Dedifferentiated amniotic fluid mesenchymal stem cell (primary cell): ENCODE measurements around the gene CLCN6.
A peak's percentile ranks its signal among the peaks of the same experiment; 100 is the strongest.

Experiments used
- DNase-seq: peaks from one replicate; pipeline ENCODE4 v3.0.0-alpha.2; 2016; ENCODE audit errors: extremely low spot score

Gene CLCN6

GRCh38 chr1:11805422-11806306 is at the start of gene CLCN6, which contains the start of gene MTHFR:
Gene CLCN6 (plus strand): TSS chr1:11806191. CDS start chr1:11806263, 72 bp downstream.
Gene MTHFR (minus strand): TSS chr1:11805964. CDS start chr1:11803116, 2,848 bp downstream.
- peak; percentile 99 for DNase-seq

GRCh38 chr1:11757047-11757446 is 48.9 kb upstream of the CLCN6 start:
- no peak for DNase-seq

- no peak for DNase-seq
Observed at GRCh38 chr1:11759791-11760190, 46.2 kb upstream of the CLCN6 start.

GRCh38 chr1:11761285-11761684 is 44.7 kb upstream of the CLCN6 start:
- no peak for DNase-seq

GRCh38 chr1:11761988-11762406 is 44.0 kb upstream of the CLCN6 start, which contains the start of gene C1orf167:
Gene C1orf167 (plus strand): TSS chr1:11762193. CDS start chr1:11764401, 2,208 bp downstream.
- DNase-seq, result no peak

GRCh38 chr1:11764115-11764514 is 41.9 kb upstream of the CLCN6 start:
- no peak for DNase-seq

GRCh38 chr1:11764519-11764918 is 41.5 kb upstream of the CLCN6 start:
- DNase-seq, result no peak

GRCh38 chr1:11765661-11766428 is 40.1 kb upstream of the CLCN6 start:
- no peak for DNase-seq

GRCh38 chr1:11766429-11766776 is 39.6 kb upstream of the CLCN6 start:
- no peak for DNase-seq

- peak; percentile 26 for DNase-seq
Observed at GRCh38 chr1:11767922-11768704, 37.9 kb upstream of the CLCN6 start.

- DNase-seq, result no peak
Observed at GRCh38 chr1:11768821-11769220, 37.2 kb upstream of the CLCN6 start.

- DNase-seq, result no peak
Observed at GRCh38 chr1:11769274-11769673, 36.7 kb upstream of the CLCN6 start.

GRCh38 chr1:11770011-11770410 is 36.0 kb upstream of the CLCN6 start:
- no peak for DNase-seq

GRCh38 chr1:11771481-11772043 is 34.4 kb upstream of the CLCN6 start:
- DNase-seq, result no peak

GRCh38 chr1:11772458-11772857 is 33.5 kb upstream of the CLCN6 start:
- DNase-seq, result no peak

GRCh38 chr1:11774753-11775152 is 31.2 kb upstream of the CLCN6 start:
- no peak for DNase-seq

- no peak for DNase-seq
Observed at GRCh38 chr1:11777658-11778322, 28.2 kb upstream of the CLCN6 start.

- no peak for DNase-seq
Observed at GRCh38 chr1:11778336-11778735, 27.7 kb upstream of the CLCN6 start.

GRCh38 chr1:11778844-11779623 is 27.0 kb upstream of the CLCN6 start:
- no peak for DNase-seq

GRCh38 chr1:11779715-11780379 is 26.1 kb upstream of the CLCN6 start:
- DNase-seq, result no peak
